Keratinocyte (primary cell): ENCODE data around the gene INHA. TPM values are rescaled to one million over a fixed set of nuclear protein-coding genes. Genes with fewer than 3 reads are reported as not detected.

Source experiments
- DNase-seq: peaks from one replicate; pipeline ENCODE4 v3.0.0-alpha.2; 2011; ENCODE audit warnings: low read depth, missing footprints, low spot score
- FAIRE-seq: peaks from 2 replicates; lab custom pipeline; 2011; peaks lifted over from hg19 to GRCh38; lab: Jason Lieb, UNC
- H2AFZ ChIP-seq: 2 replicates; pipeline ENCODE4 v1.6.0; 2012; ENCODE audit warnings: low read length, control low read depth, inconsistent platforms; ENCODE audit not compliant: control insufficient read depth
- H3K27ac ChIP-seq: 2 replicates; pipeline ENCODE4 v1.5.1; 2011; ENCODE audit warnings: low read length; ENCODE audit not compliant: control insufficient read depth, insufficient read depth
- H3K27me3 ChIP-seq: 3 replicates; pipeline ENCODE4 v1.6.0; 2011; ENCODE audit warnings: low read length; ENCODE audit not compliant: control insufficient read depth, insufficient read depth; ENCODE audit errors: extremely low read depth
- H3K36me3 ChIP-seq, 2 experiments: 2 replicates in 1 of 2; 3 replicates in 1 of 2; pipeline ENCODE4 v1.5.1; 2011; ENCODE audit warnings: low read length in 2 of 2, mild to moderate bottlenecking in 1 of 2; ENCODE audit not compliant: control insufficient read depth in 2 of 2, insufficient read depth in 2 of 2; ENCODE audit errors: extremely low read depth in 1 of 2
- H3K4me1 ChIP-seq: 3 replicates; pipeline ENCODE4 v1.5.1; 2011; ENCODE audit warnings: low read length; ENCODE audit not compliant: control insufficient read depth, insufficient read depth; ENCODE audit errors: extremely low read depth
- H3K4me2 ChIP-seq: 3 replicates; pipeline ENCODE4 v1.6.0; 2011; ENCODE audit warnings: low read depth, low read length; ENCODE audit not compliant: control insufficient read depth, insufficient read depth; ENCODE audit errors: extremely low read depth
- H3K4me3 ChIP-seq, 3 experiments: fragments of 200-600 bp in 1 of 3; sonication (generic) in 1 of 3; 2 replicates in 2 of 3; 3 replicates in 1 of 3; pipeline ENCODE4 v1.5.1; 2011 to 2016; ENCODE audit warnings: low read length in 3 of 3, mild to moderate bottlenecking in 3 of 3, control low read depth in 2 of 3, inconsistent platforms in 1 of 3, low read depth in 1 of 3, mixed read lengths in 1 of 3, mixed run types in 1 of 3, moderate library complexity in 1 of 3; ENCODE audit not compliant: control insufficient read depth in 2 of 3, insufficient read depth in 2 of 3; ENCODE audit errors: extremely low read depth in 1 of 3
- H3K79me2 ChIP-seq: 2 replicates; pipeline ENCODE4 v1.6.0; 2012; ENCODE audit warnings: low read length; ENCODE audit not compliant: control insufficient read depth, insufficient read depth
- H3K9ac ChIP-seq: 3 replicates; pipeline ENCODE4 v1.6.0; 2011; ENCODE audit warnings: low read length; ENCODE audit not compliant: control insufficient read depth, insufficient read depth; ENCODE audit errors: extremely low read depth
- H3K9me1 ChIP-seq: 3 replicates; pipeline ENCODE4 v1.6.0; 2011; ENCODE audit warnings: low read length; ENCODE audit not compliant: control insufficient read depth, insufficient read depth; ENCODE audit errors: extremely low read depth
- H3K9me3 ChIP-seq: 2 replicates; pipeline ENCODE4 v1.5.1; 2012; ENCODE audit warnings: low read depth, low read length; ENCODE audit not compliant: control insufficient read depth
- H4K20me1 ChIP-seq: 3 replicates; pipeline ENCODE4 v1.6.0; 2011; ENCODE audit warnings: low read length; ENCODE audit not compliant: control insufficient read depth, insufficient read depth; ENCODE audit errors: extremely low read depth
- EZH2 ChIP-seq: IDR thresholded peaks from one replicate; pipeline ENCODE4 v1.6.1; 2012; ENCODE audit warnings: inconsistent platforms, mild to moderate bottlenecking, low read length, moderate library complexity
- dilution Hi-C: fragments of 300-500 bp; cut with MboI; formaldehyde crosslinking; loops from one replicate; pipeline ENCODE4 v1.7.0; 2020; ENCODE audit warnings: low sequenced_read_pairs; ENCODE audit not compliant: extremely low pct_ligation_motif_present
- polyA plus RNA-seq, 5 experiments: library from polyadenylated mRNA; depleted of rRNA in 3 of 5; stranded (reverse) in 3 of 5; stranded (forward) in 1 of 5; unstranded in 1 of 5; fragments of >200 nt; gene quantifications; 1 replicate in 1 of 5; 2 replicates in 3 of 5; 3 replicates in 1 of 5; pipeline versions ENCODE4 v1.2.1 to v1.2.3, GENCODE V29; 2011 to 2012; ENCODE audit warnings: missing spikeins in 2 of 5, low read depth in 1 of 5, low replicate concordance in 1 of 5
- TF ChIP-seq, protein P1 (sequence below), 3 experiments: IDR thresholded peaks in 1 of 3; conservative IDR thresholded peaks in 1 of 3; optimal IDR thresholded peaks in 1 of 3; 2 replicates in 2 of 3; 3 replicates in 1 of 3; pipeline versions ENCODE3 to v1.5.1; 2011; ENCODE audit warnings: low read length in 3 of 3, mild to moderate bottlenecking in 3 of 3, moderate library complexity in 2 of 3, control low read depth in 1 of 3, inconsistent platforms in 1 of 3; ENCODE audit not compliant: insufficient read depth in 2 of 3; ENCODE audit errors: extremely low read depth in 1 of 3

Gene INHA
- polyA plus RNA-seq, 1 donor (not counting 4 experiments of a cell fraction or from before 2014, with no cell fraction given), result 0.18 TPM

- H2AFZ ChIP-seq, result no peak overlapping the region
- H3K9ac ChIP-seq, result no peak overlapping the region
- H4K20me1 ChIP-seq, result no peaks in the 10 kb centered on the region
- TF ChIP-seq EZH2, result no peak
- TF ChIP-seq, protein P1, sequence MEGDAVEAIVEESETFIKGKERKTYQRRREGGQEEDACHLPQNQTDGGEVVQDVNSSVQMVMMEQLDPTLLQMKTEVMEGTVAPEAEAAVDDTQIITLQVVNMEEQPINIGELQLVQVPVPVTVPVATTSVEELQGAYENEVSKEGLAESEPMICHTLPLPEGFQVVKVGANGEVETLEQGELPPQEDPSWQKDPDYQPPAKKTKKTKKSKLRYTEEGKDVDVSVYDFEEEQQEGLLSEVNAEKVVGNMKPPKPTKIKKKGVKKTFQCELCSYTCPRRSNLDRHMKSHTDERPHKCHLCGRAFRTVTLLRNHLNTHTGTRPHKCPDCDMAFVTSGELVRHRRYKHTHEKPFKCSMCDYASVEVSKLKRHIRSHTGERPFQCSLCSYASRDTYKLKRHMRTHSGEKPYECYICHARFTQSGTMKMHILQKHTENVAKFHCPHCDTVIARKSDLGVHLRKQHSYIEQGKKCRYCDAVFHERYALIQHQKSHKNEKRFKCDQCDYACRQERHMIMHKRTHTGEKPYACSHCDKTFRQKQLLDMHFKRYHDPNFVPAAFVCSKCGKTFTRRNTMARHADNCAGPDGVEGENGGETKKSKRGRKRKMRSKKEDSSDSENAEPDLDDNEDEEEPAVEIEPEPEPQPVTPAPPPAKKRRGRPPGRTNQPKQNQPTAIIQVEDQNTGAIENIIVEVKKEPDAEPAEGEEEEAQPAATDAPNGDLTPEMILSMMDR (optimal IDR thresholded peaks at IDR 0.05 in 1 of 3, IDR thresholded peaks at IDR 0.05 in 1 of 3, conservative IDR thresholded peaks at IDR 0.05 in 1 of 3; ENCODE audit: extremely low read depth in 1 of 3, insufficient read depth in 2 of 3, low read length in 3 of 3), result no peak
- no peaks in the 10 kb centered on the region for H3K79me2 ChIP-seq
- H3K36me3 ChIP-seq, result no peaks in the 10 kb centered on the region
- H3K9me3 ChIP-seq, result no peaks in the 10 kb centered on the region
- peaks cover 8% of the 10 kb centered on the region for H3K4me1 ChIP-seq
- FAIRE-seq, result no peak
- H3K4me2 ChIP-seq, result no peak overlapping the region
- H3K9me1 ChIP-seq, result no peaks in the 10 kb centered on the region
- no peak for DNase-seq
- H3K4me3 ChIP-seq, result no peak overlapping the region
- no peaks in the 10 kb centered on the region for H3K27me3 ChIP-seq
- dilution Hi-C loops, result no loop called here
- H3K27ac ChIP-seq, result no peak overlapping the region
Measured at GRCh38 chr2:219567791-219568361, 4.2 kb upstream of the INHA start.

GRCh38 chr2:219569041-219569440 lies 3.1 kb upstream of the INHA start:
- Histone ChIP-seq H3K9ac (no peak overlapping the region), H3K79me2 (no peaks in the 10 kb centered on the region), H3K9me1 (no peaks in the 10 kb centered on the region), H3K36me3 (no peaks in the 10 kb centered on the region), H3K27me3 (no peaks in the 10 kb centered on the region), H3K4me3 (no peak overlapping the region), H2AFZ (no peak overlapping the region), H3K4me2 (no peak overlapping the region), H3K9me3 (no peaks in the 10 kb centered on the region), H4K20me1 (no peaks in the 10 kb centered on the region), H3K27ac (no peak overlapping the region), H3K4me1 (peaks cover 8% of the 10 kb centered on the region)
- DNase-seq, result no peak
- TF ChIP-seq, protein P1 (optimal IDR thresholded peaks at IDR 0.05 in 1 of 3, IDR thresholded peaks at IDR 0.05 in 1 of 3, conservative IDR thresholded peaks at IDR 0.05 in 1 of 3; ENCODE audit: extremely low read depth in 1 of 3, insufficient read depth in 2 of 3, low read length in 3 of 3), result no peak
- no peak for TF ChIP-seq EZH2
- no peak for FAIRE-seq
- dilution Hi-C loops, result no loop called here
